GM12878 (cell line): Measurements from ENCODE around the gene TIMM21. TPM values are rescaled to one million over a fixed set of nuclear protein-coding genes. Genes with fewer than 3 reads are reported as not detected.

Source experiments
- ATAC-seq: fragments of 200-7000 bp; cut with Tn5 transposase; 3 replicates; pipeline ENCODE4 v1.9.1; 2020; ENCODE audit warnings: mild to moderate bottlenecking, moderate library complexity
- BruUV-seq: library from RNA; stranded (reverse); fragments of 400-500 nt; replicated peaks from 2 replicates; lab custom pipeline; 2021; lab: Mats Ljungman, UMichigan
- CTCF ChIA-PET: fragments of 300-600 bp; sonication (Branson Sonifier 250); formaldehyde crosslinking; extraction: SDS; loops from one replicate; lab custom pipeline; 2021; ENCODE audit warnings: inconsistent platforms; lab: Yijun Ruan, JAX
- POLR2A ChIA-PET: fragments of 350-600 bp; formaldehyde crosslinking; extraction: SDS; loops from one replicate; lab custom pipeline; 2021; ENCODE audit warnings: inconsistent platforms; lab: Charles Lee
- RAD21 ChIA-PET: fragments of 300-600 bp; sonication (Branson Sonifier 250); formaldehyde crosslinking; loops from one replicate; lab custom pipeline; 2023; ENCODE audit warnings: antibody characterized with exemption; ENCODE audit not compliant: unreplicated experiment; lab: Charles Lee
- SMC1A ChIA-PET: fragments of 300-600 bp; sonication (Branson Sonifier 250); formaldehyde crosslinking; loops from one replicate; lab custom pipeline; 2023; ENCODE audit not compliant: unreplicated experiment, uncharacterized antibody; lab: Charles Lee
- DNase-seq: peaks from one replicate; pipeline ENCODE4 v3.0.0-alpha.2; 2011; ENCODE audit warnings: low read depth, low spot score
- FAIRE-seq: peaks from 3 replicates; lab custom pipeline; 2011; peaks lifted over from hg19 to GRCh38; lab: Jason Lieb, UNC
- H2AFZ ChIP-seq: 2 replicates; pipeline ENCODE4 v1.6.0; 2011; ENCODE audit warnings: low read depth, low read length, control low read depth; ENCODE audit not compliant: control insufficient read depth
- H3K27ac ChIP-seq: 2 replicates; pipeline ENCODE4 v1.5.1; 2011; ENCODE audit warnings: control low read depth; ENCODE audit not compliant: control insufficient read depth, insufficient read depth
- H3K27me3 ChIP-seq, 2 experiments: replicated peaks in 1 of 2; 2 replicates each; pipeline versions ENCODE4 v1.6.0 to v1.6.1; 2011; ENCODE audit warnings: low read length in 1 of 2; ENCODE audit not compliant: control insufficient read depth in 2 of 2, insufficient read depth in 2 of 2
- H3K36me3 ChIP-seq, 2 experiments: 2 replicates each; pipeline ENCODE4 v1.5.1; 2011; ENCODE audit warnings: low read length in 1 of 2; ENCODE audit not compliant: control insufficient read depth in 2 of 2, insufficient read depth in 2 of 2
- H3K4me1 ChIP-seq: 2 replicates; pipeline ENCODE4 v1.6.1; 2011; ENCODE audit warnings: mild to moderate bottlenecking, low read length, moderate library complexity, mixed read lengths; ENCODE audit not compliant: control insufficient read depth, insufficient read depth
- H3K4me2 ChIP-seq: 2 replicates; pipeline ENCODE4 v1.6.0; 2011; ENCODE audit warnings: control low read depth; ENCODE audit not compliant: control insufficient read depth, insufficient read depth
- H3K4me3 ChIP-seq: fragments of 200-600 bp; sonication (generic); 2 replicates; pipeline ENCODE4 v1.5.1; 2016
- H3K79me2 ChIP-seq: 2 replicates; pipeline ENCODE4 v1.6.0; 2011; ENCODE audit warnings: low read length; ENCODE audit not compliant: control insufficient read depth, insufficient read depth
- H3K9ac ChIP-seq: 2 replicates; pipeline ENCODE4 v1.8.0; 2011; ENCODE audit warnings: low read length, control low read depth, mixed read lengths; ENCODE audit not compliant: control insufficient read depth, insufficient read depth
- H3K9me3 ChIP-seq: replicated peaks from 3 replicates; pipeline ENCODE4 v1.5.1; 2011; ENCODE audit warnings: mild to moderate bottlenecking, low read length; ENCODE audit not compliant: control insufficient read depth, insufficient read depth
- H4K20me1 ChIP-seq: 2 replicates; pipeline ENCODE4 v1.6.0; 2011; ENCODE audit not compliant: control insufficient read depth, insufficient read depth
- MEF2B ChIP-seq: fragments of 450-650 bp; IDR thresholded peaks from 2 replicates; pipeline ENCODE4 v1.6.1; 2018; ENCODE audit warnings: mild to moderate bottlenecking, moderate library complexity; ENCODE audit not compliant: partially characterized antibody, poor library complexity, severe bottlenecking
- NFIC ChIP-seq: IDR thresholded peaks from 2 replicates; pipeline ENCODE4 v1.6.1; 2012; ENCODE audit warnings: low read depth, mild to moderate bottlenecking, inconsistent platforms, low read length, moderate library complexity
- POU2F2 ChIP-seq: IDR thresholded peaks from 3 replicates; pipeline ENCODE4 v1.6.1; 2011; ENCODE audit warnings: low read depth, mild to moderate bottlenecking, low read length, borderline replicate concordance
- REST ChIP-seq: IDR thresholded peaks from 2 replicates; pipeline ENCODE4 v1.6.1; 2012; ENCODE audit warnings: mild to moderate bottlenecking, low read depth, low read length
- TCF7 ChIP-seq: IDR thresholded peaks from 2 replicates; pipeline ENCODE4 v1.6.1; 2014; ENCODE audit warnings: antibody characterized with exemption, borderline replicate concordance
- ZNF217 ChIP-seq: fragments of 450-650 bp; IDR thresholded peaks from 2 replicates; pipeline ENCODE4 v1.6.1; 2017; ENCODE audit warnings: antibody characterized with exemption, mild to moderate bottlenecking
- WGBS: methylation state at CpG from one replicate; pipeline ENCODE4 v1.1.6; 2016; ENCODE audit warnings: low lambda C conversion rate; ENCODE audit not compliant: insufficient replicate concordance, insufficient coverage; ENCODE audit errors: missing lambda C conversion rate; 5-methylcytosine and 5-hydroxymethylcytosine counted together
- in situ Hi-C: fragments of 300-500 bp; cut with MboI; formaldehyde crosslinking; loops from 9 replicates; pipeline ENCODE4 v1.14.3; 2018; ENCODE audit warnings: mixed read lengths
- intact Hi-C: fragments of 100-400 bp; cut with micrococcal nuclease; formaldehyde crosslinking; loops from one replicate; pipeline ENCODE4 v1.14.2; 2022; ENCODE audit not compliant: unreplicated experiment
- polyA plus RNA-seq, 11 experiments: library from polyadenylated mRNA; depleted of rRNA in 4 of 11; unstranded in 6 of 11; stranded (reverse) in 5 of 11; fragments of >200 nt; fragmentation: Nextera tagmentation in 4 of 11; fragmentation: Illumina TruSeq in 1 of 11; extraction: Ambion mirVana in 4 of 11; extraction: Trizol in 1 of 11; gene quantifications; 1 replicate in 1 of 11; 2 replicates in 10 of 11; pipeline versions ENCODE4 v1.2.1 to v1.2.3, GENCODE V29; 2011 to 2016; ENCODE audit warnings: inconsistent platforms in 2 of 11, missing spikeins in 2 of 11, low read depth in 1 of 11
- total RNA-seq, 4 experiments: library from RNA; depleted of rRNA in 3 of 4; stranded (reverse); fragments of >200 nt in 3 of 4; fragmentation: Illumina TruSeq in 1 of 4; extraction: Trizol in 1 of 4; gene quantifications; 2 replicates each; pipeline versions ENCODE4 v1.2.1 to v1.2.3, GENCODE V29; 2013 to 2021

TIMM21 gene
- total and polyA plus RNA-seq, 10 of the 15 experiments (the other 5 are each of a cell fraction or from before 2014, with no cell fraction given) = 39.5 to 203 (median 83.4) TPM

GRCh38 chr18:74204526-74205152 lies 56.3 kb downstream of the TIMM21 start:
- no peaks in the 10 kb centered on the region for H4K20me1 ChIP-seq
- intact Hi-C loops (no loop called here), in situ Hi-C loops (no loop called here)
- SMC1A ChIA-PET = interaction anchor here (1.4 kb wide), 1 partner anchor 289 kb away, joined by 3 read pairs; no protein-coding TSS in a partner anchor
- H3K27me3 ChIP-seq = no peaks in the 10 kb centered on the region
- no peak overlapping the region for H3K4me2 ChIP-seq
- no peak overlapping the region for H3K27ac ChIP-seq
- TF ChIP-seq NFIC (no peak), MEF2B (no peak), POU2F2 (no peak), TCF7 (no peak), REST (no peak), ZNF217 (no peak)
- TF ChIP-seq, all 136 proteins: peak for 0
- H3K9ac ChIP-seq = no peak overlapping the region
- BruUV-seq = no TSS peak
- WGBS = 91% methylated on average over 3 of the region's 5 CpGs
- no peaks in the 10 kb centered on the region for H3K4me1 ChIP-seq
- DNase-seq (no peak), ATAC-seq (no peak), FAIRE-seq (no peak)
- no peak overlapping the region for H3K4me3 ChIP-seq
- POLR2A ChIA-PET = no interaction called here
- H3K36me3 ChIP-seq = no peaks in the 10 kb centered on the region
- no peak overlapping the region for H2AFZ ChIP-seq
- H3K9me3 ChIP-seq = no peaks in the 10 kb centered on the region
- CTCF ChIA-PET = interaction anchor here (0.9 to 1.8 kb wide), 3 partner anchors 137 to 347 kb away, joined by 3 to 7 read pairs (median 3); no protein-coding TSS in a partner anchor
- no peaks in the 10 kb centered on the region for H3K79me2 ChIP-seq
- RAD21 ChIA-PET = interaction anchor here (1.2 kb wide), 1 partner anchor 289 kb away, joined by 3 read pairs; no protein-coding TSS in a partner anchor

Other genes starting within 250 kb of the TIMM21 start
- gene FBXO15, start 689 bp upstream of the TIMM21 start, total RNA-seq (2014; rRNA removed) = not detected in 2 replicates
- gene FBXO15, start 689 bp upstream of the TIMM21 start, total RNA-seq (2014; rRNA removed; fragmentation: Illumina TruSeq; extraction: Trizol) = 0.22 and 0.28 TPM in 2 replicates
- 0.29 and 0.90 TPM in 2 replicates for gene FBXO15, start 689 bp upstream of the TIMM21 start, total RNA-seq (2021)
- 0.54 and 0.56 TPM in 2 replicates for gene FBXO15, start 689 bp upstream of the TIMM21 start, polyA plus RNA-seq (2011; rRNA removed)
- gene FBXO15, start 689 bp upstream of the TIMM21 start, polyA plus RNA-seq (2014; fragmentation: Illumina TruSeq; extraction: Trizol) = 0.06 and 0.36 TPM in 2 replicates
- under 1 TPM; 0.20 to 0.24 TPM for gene FBXO15, start 689 bp upstream of the TIMM21 start, polyA plus RNA-seq (2014; fragmentation: Nextera tagmentation; extraction: Ambion mirVana)
- gene FBXO15, start 689 bp upstream of the TIMM21 start, polyA plus RNA-seq (2014; rRNA removed) = 0.06 and 0.91 TPM in 2 replicates
- gene FBXO15, start 689 bp upstream of the TIMM21 start, polyA plus RNA-seq (2016; fragmentation: Nextera tagmentation; extraction: Ambion mirVana) = not detected
- gene CYB5A, start 143.4 kb downstream of the TIMM21 start, total RNA-seq (2014; rRNA removed) = 63.2 and 76.9 TPM in 2 replicates
- 63.9 and 68.7 TPM in 2 replicates for gene CYB5A, start 143.4 kb downstream of the TIMM21 start, total RNA-seq (2014; rRNA removed; fragmentation: Illumina TruSeq; extraction: Trizol)
- 60.2 and 60.4 TPM in 2 replicates for gene CYB5A, start 143.4 kb downstream of the TIMM21 start, total RNA-seq (2021)
- gene CYB5A, start 143.4 kb downstream of the TIMM21 start, polyA plus RNA-seq (2011; rRNA removed) = 106 and 119 TPM in 2 replicates
- gene CYB5A, start 143.4 kb downstream of the TIMM21 start, polyA plus RNA-seq (2014; fragmentation: Illumina TruSeq; extraction: Trizol) = 78.6 and 87.4 TPM in 2 replicates
- gene CYB5A, start 143.4 kb downstream of the TIMM21 start, polyA plus RNA-seq (2014; fragmentation: Nextera tagmentation; extraction: Ambion mirVana) = 100 to 1,000 TPM; 120 to 129 TPM
- 57.8 and 76.8 TPM in 2 replicates for gene CYB5A, start 143.4 kb downstream of the TIMM21 start, polyA plus RNA-seq (2014; rRNA removed)
- gene CYB5A, start 143.4 kb downstream of the TIMM21 start, polyA plus RNA-seq (2016; fragmentation: Nextera tagmentation; extraction: Ambion mirVana) = 100 to 1,000 TPM; 119 to 122 TPM
- not detected in 2 replicates for gene C18orf63, start 167.3 kb downstream of the TIMM21 start, total RNA-seq (2014; rRNA removed)
- gene C18orf63, start 167.3 kb downstream of the TIMM21 start, total RNA-seq (2014; rRNA removed; fragmentation: Illumina TruSeq; extraction: Trizol) = not detected in 2 replicates
- not detected in 2 replicates for gene C18orf63, start 167.3 kb downstream of the TIMM21 start, total RNA-seq (2021)
- not detected in 2 replicates for gene C18orf63, start 167.3 kb downstream of the TIMM21 start, polyA plus RNA-seq (2011; rRNA removed)
- gene C18orf63, start 167.3 kb downstream of the TIMM21 start, polyA plus RNA-seq (2014; fragmentation: Illumina TruSeq; extraction: Trizol) = not detected in 2 replicates
- not detected for gene C18orf63, start 167.3 kb downstream of the TIMM21 start, polyA plus RNA-seq (2014; fragmentation: Nextera tagmentation; extraction: Ambion mirVana)
- gene C18orf63, start 167.3 kb downstream of the TIMM21 start, polyA plus RNA-seq (2014; rRNA removed) = not detected in 2 replicates
- not detected for gene C18orf63, start 167.3 kb downstream of the TIMM21 start, polyA plus RNA-seq (2016; fragmentation: Nextera tagmentation; extraction: Ambion mirVana)